ENCODE data around the gene SYNCRIP. TPM values are rescaled to one million over a fixed set of nuclear protein-coding genes. Genes with fewer than 3 reads are reported as not detected.

SYNCRIP gene
- total and polyA plus RNA-seq, 2 of the 13 experiments (the other 11 are each of a cell fraction or from before 2014, with no cell fraction given), result 8.1 to 112 TPM

DNA sequence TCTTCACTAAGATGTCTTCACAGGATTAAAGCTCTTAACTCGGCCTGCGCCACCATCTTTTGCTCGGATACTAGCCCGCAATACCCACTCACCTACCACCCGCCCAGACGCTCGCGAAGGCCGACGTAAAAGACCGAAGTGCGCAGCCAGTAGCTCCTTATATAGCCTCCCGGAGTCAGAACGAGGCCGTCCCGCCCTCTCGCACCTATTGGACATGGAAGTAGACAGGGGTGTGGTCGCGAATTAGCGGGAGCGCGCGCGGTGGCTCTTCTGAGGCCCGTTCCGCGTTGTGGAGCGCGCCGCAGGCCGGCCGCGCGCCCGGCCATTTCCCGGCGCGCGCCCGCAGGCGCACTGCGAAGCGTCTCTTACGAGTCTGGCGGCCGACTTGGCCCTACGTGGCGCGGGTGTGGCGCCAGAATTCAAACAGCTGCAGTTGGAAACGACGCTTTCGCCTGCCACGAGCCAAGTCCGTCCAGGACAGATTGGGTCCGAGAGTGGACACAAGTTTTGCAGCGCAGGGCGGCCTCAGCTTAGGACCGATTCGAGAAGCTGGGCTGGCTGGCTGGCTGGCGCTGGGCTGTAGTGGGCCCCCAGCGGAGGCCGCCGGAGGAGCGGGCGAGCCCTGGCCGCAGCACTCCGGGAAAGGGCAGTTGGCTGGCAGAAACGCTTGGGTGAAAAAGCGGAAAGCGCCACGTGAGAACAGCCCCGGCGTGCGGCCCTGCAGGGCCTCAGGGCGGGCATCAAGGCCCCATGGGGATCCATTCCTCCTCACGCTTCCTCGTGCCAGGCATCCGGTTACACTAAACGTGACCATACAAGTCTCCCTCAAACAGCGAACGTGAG, 36.1 kb upstream of the SYNCRIP start (continued):
- TF ChIP-seq HMG20A (CRISPR knock-in tag; IDR thresholded peaks at IDR 0.05; ENCODE audit: borderline replicate concordance) (peak; percentile 53; the same call in 1 of the 2 replicates), ZNF354B (CRISPR knock-in tag; IDR thresholded peaks at IDR 0.05) (0 out of 2 replicates have a peak, but pooled peaks have one; percentile 61), MAF1 (CRISPR knock-in tag; IDR thresholded peaks at IDR 0.05; ENCODE audit: borderline replicate concordance) (peak; percentile 66; the same call in 1 of the 2 replicates), NCOA2 (CRISPR knock-in tag; IDR thresholded peaks at IDR 0.05) (peak; percentile 76), EZH2 (conservative IDR thresholded peaks at IDR 0.05; ENCODE audit: low read depth, low read length) (no peak), ZNF841 (CRISPR knock-in tag; IDR thresholded peaks at IDR 0.05; ENCODE audit: borderline replicate concordance) (peak; percentile 47; the same call in 1 of the 2 replicates), FIP1L1 (IDR thresholded peaks at IDR 0.05; ENCODE audit: borderline replicate concordance, insufficient read depth, low read depth, low read length) (peak; percentile 59; the same call in 1 of the 2 replicates), SMAD1 (CRISPR knock-in tag; IDR thresholded peaks at IDR 0.05; ENCODE audit: borderline replicate concordance, low read depth) (peak; percentile 53; the same call in 1 of the 2 replicates), LCORL (IDR thresholded peaks at IDR 0.05) (no peak), LCORL (CRISPR knock-in tag; IDR thresholded peaks at IDR 0.05) (peak; percentile 40; the same call in 1 of the 2 replicates), ZNF75D (CRISPR knock-in tag; IDR thresholded peaks at IDR 0.05; ENCODE audit: borderline replicate concordance) (0 out of 2 replicates have a peak, but pooled peaks have one; percentile 71), ARNTL (CRISPR knock-in tag; IDR thresholded peaks at IDR 0.05) (peak; percentile 93), SUZ12 (IDR thresholded peaks at IDR 0.05; ENCODE audit: low read depth, low read length) (no peak), MEF2D (CRISPR knock-in tag; IDR thresholded peaks at IDR 0.05) (peak; percentile 21; the same call in 1 of the 2 replicates), KMT2A (CRISPR knock-in tag; IDR thresholded peaks at IDR 0.05) (peak; percentile 90), POLR2A (IDR thresholded peaks at IDR 0.05; ENCODE audit: insufficient read depth in 1 of 2, low read depth in 2 of 2, low read length in 2 of 2) (peak; percentile 100), ZNF660 (CRISPR knock-in tag; IDR thresholded peaks at IDR 0.05; ENCODE audit: borderline replicate concordance, low read depth) (no peak)
- TF ChIP-seq, protein P1, sequence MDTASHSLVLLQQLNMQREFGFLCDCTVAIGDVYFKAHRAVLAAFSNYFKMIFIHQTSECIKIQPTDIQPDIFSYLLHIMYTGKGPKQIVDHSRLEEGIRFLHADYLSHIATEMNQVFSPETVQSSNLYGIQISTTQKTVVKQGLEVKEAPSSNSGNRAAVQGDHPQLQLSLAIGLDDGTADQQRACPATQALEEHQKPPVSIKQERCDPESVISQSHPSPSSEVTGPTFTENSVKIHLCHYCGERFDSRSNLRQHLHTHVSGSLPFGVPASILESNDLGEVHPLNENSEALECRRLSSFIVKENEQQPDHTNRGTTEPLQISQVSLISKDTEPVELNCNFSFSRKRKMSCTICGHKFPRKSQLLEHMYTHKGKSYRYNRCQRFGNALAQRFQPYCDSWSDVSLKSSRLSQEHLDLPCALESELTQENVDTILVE (CRISPR knock-in tag; IDR thresholded peaks at IDR 0.05), result peak; percentile 59
- TF ChIP-seq, protein P2, sequence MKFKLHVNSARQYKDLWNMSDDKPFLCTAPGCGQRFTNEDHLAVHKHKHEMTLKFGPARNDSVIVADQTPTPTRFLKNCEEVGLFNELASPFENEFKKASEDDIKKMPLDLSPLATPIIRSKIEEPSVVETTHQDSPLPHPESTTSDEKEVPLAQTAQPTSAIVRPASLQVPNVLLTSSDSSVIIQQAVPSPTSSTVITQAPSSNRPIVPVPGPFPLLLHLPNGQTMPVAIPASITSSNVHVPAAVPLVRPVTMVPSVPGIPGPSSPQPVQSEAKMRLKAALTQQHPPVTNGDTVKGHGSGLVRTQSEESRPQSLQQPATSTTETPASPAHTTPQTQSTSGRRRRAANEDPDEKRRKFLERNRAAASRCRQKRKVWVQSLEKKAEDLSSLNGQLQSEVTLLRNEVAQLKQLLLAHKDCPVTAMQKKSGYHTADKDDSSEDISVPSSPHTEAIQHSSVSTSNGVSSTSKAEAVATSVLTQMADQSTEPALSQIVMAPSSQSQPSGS (CRISPR knock-in tag; IDR thresholded peaks at IDR 0.05), result peak; percentile 80
- TF ChIP-seq, protein P3, sequence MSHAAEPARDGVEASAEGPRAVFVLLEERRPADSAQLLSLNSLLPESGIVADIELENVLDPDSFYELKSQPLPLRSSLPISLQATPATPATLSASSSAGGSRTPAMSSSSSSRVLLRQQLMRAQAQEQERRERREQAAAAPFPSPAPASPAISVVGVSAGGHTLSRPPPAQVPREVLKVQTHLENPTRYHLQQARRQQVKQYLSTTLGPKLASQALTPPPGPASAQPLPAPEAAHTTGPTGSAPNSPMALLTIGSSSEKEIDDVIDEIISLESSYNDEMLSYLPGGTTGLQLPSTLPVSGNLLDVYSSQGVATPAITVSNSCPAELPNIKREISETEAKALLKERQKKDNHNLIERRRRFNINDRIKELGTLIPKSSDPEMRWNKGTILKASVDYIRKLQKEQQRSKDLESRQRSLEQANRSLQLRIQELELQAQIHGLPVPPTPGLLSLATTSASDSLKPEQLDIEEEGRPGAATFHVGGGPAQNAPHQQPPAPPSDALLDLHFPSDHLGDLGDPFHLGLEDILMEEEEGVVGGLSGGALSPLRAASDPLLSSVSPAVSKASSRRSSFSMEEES (CRISPR knock-in tag; IDR thresholded peaks at IDR 0.05), result peak; percentile 26; the same call in 1 of the 2 replicates
- TF ChIP-seq, protein P4, sequence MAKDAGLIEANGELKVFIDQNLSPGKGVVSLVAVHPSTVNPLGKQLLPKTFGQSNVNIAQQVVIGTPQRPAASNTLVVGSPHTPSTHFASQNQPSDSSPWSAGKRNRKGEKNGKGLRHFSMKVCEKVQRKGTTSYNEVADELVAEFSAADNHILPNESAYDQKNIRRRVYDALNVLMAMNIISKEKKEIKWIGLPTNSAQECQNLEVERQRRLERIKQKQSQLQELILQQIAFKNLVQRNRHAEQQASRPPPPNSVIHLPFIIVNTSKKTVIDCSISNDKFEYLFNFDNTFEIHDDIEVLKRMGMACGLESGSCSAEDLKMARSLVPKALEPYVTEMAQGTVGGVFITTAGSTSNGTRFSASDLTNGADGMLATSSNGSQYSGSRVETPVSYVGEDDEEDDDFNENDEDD (CRISPR knock-in tag; IDR thresholded peaks at IDR 0.05; ENCODE audit: borderline replicate concordance), result peak; percentile 96; the same call in 1 of the 2 replicates

Data from HepG2 (cell line).